A673 (cell line): ENCODE measurements around the gene RRH.
"Not testable (repeated sequence)": the region's sequence is repeated elsewhere in the genome, so short reads cannot be mapped to it uniquely, and the experiment has no call there.

Experiments
- CTCF ChIP-seq: fragments of 300-800, 200-600 bp; sonication (generic); conservative IDR thresholded peaks from 2 replicates; pipeline ENCODE4 v1.5.1; 2017; ENCODE audit warnings: low read depth, mild to moderate bottlenecking, antibody characterized with exemption, low read length, moderate library complexity, mixed read lengths
- EZH2 ChIP-seq: fragments of 200-600 bp; sonication (generic); IDR thresholded peaks from 2 replicates; pipeline ENCODE4 v1.6.1; 2017; ENCODE audit warnings: borderline replicate concordance, low read depth, mild to moderate bottlenecking, mixed read lengths, antibody characterized with exemption, low read length; ENCODE audit not compliant: poor library complexity, severe bottlenecking

GRCh38 chr4:109782092-109782491 is 45.7 kb upstream of the RRH start:
- TF ChIP-seq CTCF, EZH2: not testable (repeated sequence)
